Muscle layer of colon (tissue), 2 donors: ENCODE measurements around the gene TRHDE.

Source experiments
- H3K27ac ChIP-seq: one replicate; pipeline ENCODE4 v1.7.0; 2013; ENCODE audit warnings: low read depth, mild to moderate bottlenecking, low read length, moderate library complexity
- H3K27me3 ChIP-seq, 2 donors: one replicate each; pipeline ENCODE4 v1.7.0; 2013; ENCODE audit warnings: low read length in 2 of 2, mild to moderate bottlenecking in 2 of 2; ENCODE audit not compliant: insufficient read depth in 2 of 2, control insufficient read depth in 1 of 2
- H3K36me3 ChIP-seq: one replicate; pipeline ENCODE4 v1.7.0; 2013; ENCODE audit warnings: mild to moderate bottlenecking, low read length; ENCODE audit not compliant: insufficient read depth
- H3K4me1 ChIP-seq: one replicate; pipeline ENCODE4 v1.7.0; 2013; ENCODE audit warnings: mild to moderate bottlenecking, low read length; ENCODE audit not compliant: insufficient read depth
- H3K4me3 ChIP-seq, 2 donors: one replicate each; pipeline ENCODE4 v1.7.0; 2013; ENCODE audit warnings: low read length in 2 of 2, low read depth in 1 of 2, mild to moderate bottlenecking in 1 of 2, moderate library complexity in 1 of 2
- H3K9ac ChIP-seq: one replicate; pipeline ENCODE4 v1.7.0; 2013; ENCODE audit warnings: low read length
- H3K9me3 ChIP-seq: one replicate; pipeline ENCODE4 v1.7.0; 2013; ENCODE audit warnings: mild to moderate bottlenecking, low read length
- donor health status: abdominal sarcoma.
- donor health status: Adenocarcinoma of cecum.

The TRHDE gene

DNA sequence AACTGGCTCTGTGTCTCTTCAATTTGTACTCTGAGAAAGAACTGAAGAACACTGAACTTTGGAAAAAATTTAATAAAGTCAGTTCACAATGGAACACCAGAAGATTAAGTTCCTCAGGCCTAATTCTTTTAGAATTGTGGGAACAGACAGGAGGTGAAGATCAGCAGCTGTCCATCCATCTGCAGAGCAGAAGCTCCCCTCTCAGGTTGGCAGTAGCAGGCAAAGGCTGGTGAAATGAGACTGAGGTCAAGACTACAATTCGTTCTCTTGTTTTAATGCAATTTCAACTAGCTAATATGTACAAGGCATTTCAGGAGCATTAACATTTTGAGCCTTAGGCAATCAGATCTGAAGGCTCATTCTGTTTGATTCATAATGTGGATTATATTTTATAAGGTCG lies 10.3 kb upstream of the TRHDE start:
- Histone ChIP-seq H3K27ac (no peak overlapping the region), H3K36me3 (no peaks in the 10 kb centered on the region), H3K4me1 (no peaks in the 10 kb centered on the region), H3K27me3 (no peaks in the 10 kb centered on the region), H3K4me3 (no peak overlapping the region), H3K9ac (no peak overlapping the region), H3K9me3 (no peaks in the 10 kb centered on the region)

GRCh38 chr12:72264548-72265175 lies 7.5 kb upstream of the TRHDE start:
- H3K27me3 ChIP-seq, result no peaks in the 10 kb centered on the region
- no peak overlapping the region for H3K27ac ChIP-seq
- no peak overlapping the region for H3K9ac ChIP-seq
- H3K4me3 ChIP-seq, result no peak overlapping the region
- no peaks in the 10 kb centered on the region for H3K9me3 ChIP-seq
- no peaks in the 10 kb centered on the region for H3K36me3 ChIP-seq
- no peaks in the 10 kb centered on the region for H3K4me1 ChIP-seq

- peaks cover 7 to 16% of the 10 kb centered on the region in 2 donors for H3K27me3 ChIP-seq
- H3K36me3 ChIP-seq, result no peaks in the 10 kb centered on the region
- H3K27ac ChIP-seq, result no peak overlapping the region
Observed at GRCh38 chr12:72267974-72268373, 4.2 kb upstream of the TRHDE start.

GRCh38 chr12:72268386-72268785 lies 3.8 kb upstream of the TRHDE start:
- Histone ChIP-seq H3K27me3 (peaks cover 7 to 20% of the 10 kb centered on the region in 2 donors), H3K9me3 (no peaks in the 10 kb centered on the region), H3K9ac (no peak overlapping the region), H3K36me3 (no peaks in the 10 kb centered on the region), H3K4me1 (peaks cover 7% of the 10 kb centered on the region), H3K27ac (no peak overlapping the region), H3K4me3 (no peak overlapping the region)

More at GRCh38 chr12:72267974-72268373, 4.2 kb upstream of the TRHDE start:
- no peaks in the 10 kb centered on the region for H3K9me3 ChIP-seq
- H3K4me3 ChIP-seq, result no peak overlapping the region
- no peak overlapping the region for H3K9ac ChIP-seq
- H3K4me1 ChIP-seq, result peaks cover 6% of the 10 kb centered on the region

GRCh38 chr12:72269491-72269890 lies 2.7 kb upstream of the TRHDE start:
- H3K4me1 ChIP-seq, result peaks cover 14% of the 10 kb centered on the region
- H3K9ac ChIP-seq, result no peak overlapping the region
- no peaks in the 10 kb centered on the region for H3K9me3 ChIP-seq
- peaks cover 17 to 31% of the 10 kb centered on the region in 2 donors for H3K27me3 ChIP-seq
- no peaks in the 10 kb centered on the region for H3K36me3 ChIP-seq
- no peak overlapping the region for H3K4me3 ChIP-seq
- no peak overlapping the region for H3K27ac ChIP-seq

GRCh38 chr12:72270246-72270645 lies 1.9 kb upstream of the TRHDE start:
- H3K4me1 ChIP-seq, result peaks cover 14% of the 10 kb centered on the region
- H3K27me3 ChIP-seq, result peaks cover 24 to 32% of the 10 kb centered on the region in 2 donors
- H3K9me3 ChIP-seq, result no peaks in the 10 kb centered on the region
- H3K36me3 ChIP-seq, result no peaks in the 10 kb centered on the region
- H3K4me3 ChIP-seq, result no peak overlapping the region
- H3K27ac ChIP-seq, result no peak overlapping the region
- no peak overlapping the region for H3K9ac ChIP-seq

- Histone ChIP-seq H3K27me3 (peaks cover 29 to 32% of the 10 kb centered on the region in 2 donors), H3K9me3 (no peaks in the 10 kb centered on the region), H3K36me3 (no peaks in the 10 kb centered on the region), H3K4me3 (peak overlapping the region in 1 of 2 donors; percentile 69), H3K9ac (no peak overlapping the region), H3K27ac (no peak overlapping the region), H3K4me1 (peaks cover 14% of the 10 kb centered on the region)
Observed at GRCh38 chr12:72270961-72271360, 1.2 kb upstream of the TRHDE start.

DNA sequence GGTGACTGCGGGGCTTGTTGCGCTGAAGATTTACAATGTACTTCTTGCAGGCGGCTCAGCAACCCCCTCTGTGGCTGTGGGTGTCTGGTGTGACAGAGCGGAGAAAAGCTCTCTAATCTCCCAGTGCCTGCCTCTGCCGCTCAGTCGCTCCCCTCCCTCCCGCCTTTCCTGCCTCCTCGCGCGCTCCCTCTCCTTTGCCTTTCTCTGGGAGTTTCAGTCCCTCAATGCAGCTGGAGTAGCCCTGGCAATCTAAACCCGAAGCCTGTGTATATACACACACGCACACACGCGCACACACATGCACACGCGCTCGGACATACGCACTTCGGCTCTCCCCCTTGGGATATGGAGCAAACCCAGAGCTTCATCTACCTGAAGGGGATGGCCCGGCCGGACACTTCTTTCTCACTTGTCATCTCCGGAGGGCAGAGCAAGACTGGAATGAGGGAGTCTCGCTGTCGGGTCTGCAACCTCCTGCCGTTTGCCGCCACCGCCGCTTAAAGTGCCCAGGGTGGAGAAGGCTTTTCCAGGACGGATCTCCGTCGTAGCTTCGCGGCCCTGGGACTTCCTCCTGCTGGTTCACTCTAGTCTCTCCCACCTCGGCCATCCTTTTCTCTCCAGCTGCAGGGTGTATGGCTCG lies 599 bp upstream of the TRHDE start:
- Histone ChIP-seq H3K27ac (no peak overlapping the region), H3K27me3 (peaks cover 29 to 38% of the 10 kb centered on the region in 2 donors), H3K9ac (no peak overlapping the region), H3K36me3 (no peaks in the 10 kb centered on the region), H3K4me1 (peaks cover 14% of the 10 kb centered on the region), H3K4me3 (peak overlapping the region; percentile 41 to 69), H3K9me3 (no peaks in the 10 kb centered on the region)

DNA sequence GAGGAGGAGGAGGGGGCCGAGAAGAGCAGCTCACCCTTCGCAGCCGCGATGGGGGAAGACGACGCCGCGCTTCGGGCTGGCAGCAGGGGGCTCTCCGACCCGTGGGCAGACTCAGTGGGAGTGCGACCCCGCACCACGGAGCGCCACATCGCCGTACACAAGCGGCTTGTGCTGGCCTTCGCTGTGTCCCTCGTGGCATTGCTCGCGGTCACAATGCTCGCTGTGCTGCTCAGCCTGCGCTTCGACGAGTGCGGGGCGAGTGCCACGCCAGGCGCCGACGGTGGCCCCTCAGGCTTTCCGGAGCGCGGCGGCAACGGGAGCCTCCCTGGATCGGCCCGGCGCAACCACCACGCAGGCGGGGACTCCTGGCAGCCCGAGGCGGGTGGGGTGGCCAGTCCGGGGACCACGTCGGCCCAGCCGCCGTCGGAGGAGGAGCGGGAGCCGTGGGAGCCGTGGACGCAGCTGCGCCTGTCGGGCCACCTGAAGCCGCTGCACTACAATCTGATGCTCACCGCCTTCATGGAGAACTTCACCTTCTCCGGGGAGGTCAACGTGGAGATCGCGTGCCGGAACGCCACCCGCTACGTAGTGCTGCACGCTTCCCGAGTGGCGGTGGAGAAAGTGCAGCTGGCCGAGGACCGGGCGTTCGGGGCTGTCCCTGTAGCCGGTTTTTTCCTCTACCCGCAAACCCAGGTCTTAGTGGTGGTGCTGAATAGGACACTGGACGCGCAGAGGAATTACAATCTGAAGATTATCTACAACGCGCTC lies 745 bp downstream of the TRHDE start:
- Histone ChIP-seq H3K4me3 (peak overlapping the region; percentile 44 to 47), H3K9ac (no peak overlapping the region), H3K27ac (no peak overlapping the region), H3K4me1 (peaks cover 14% of the 10 kb centered on the region), H3K9me3 (no peaks in the 10 kb centered on the region), H3K36me3 (no peaks in the 10 kb centered on the region), H3K27me3 (peaks cover 29 to 38% of the 10 kb centered on the region in 2 donors)

- Histone ChIP-seq H3K27me3 (peaks cover 29 to 38% of the 10 kb centered on the region in 2 donors), H3K36me3 (no peaks in the 10 kb centered on the region), H3K27ac (no peak overlapping the region), H3K4me3 (peak overlapping the region; percentile 44 to 47), H3K9me3 (no peaks in the 10 kb centered on the region), H3K9ac (no peak overlapping the region), H3K4me1 (peaks cover 14% of the 10 kb centered on the region)
Observed at GRCh38 chr12:72273499-72273837, 1.3 kb downstream of the TRHDE start.

DNA sequence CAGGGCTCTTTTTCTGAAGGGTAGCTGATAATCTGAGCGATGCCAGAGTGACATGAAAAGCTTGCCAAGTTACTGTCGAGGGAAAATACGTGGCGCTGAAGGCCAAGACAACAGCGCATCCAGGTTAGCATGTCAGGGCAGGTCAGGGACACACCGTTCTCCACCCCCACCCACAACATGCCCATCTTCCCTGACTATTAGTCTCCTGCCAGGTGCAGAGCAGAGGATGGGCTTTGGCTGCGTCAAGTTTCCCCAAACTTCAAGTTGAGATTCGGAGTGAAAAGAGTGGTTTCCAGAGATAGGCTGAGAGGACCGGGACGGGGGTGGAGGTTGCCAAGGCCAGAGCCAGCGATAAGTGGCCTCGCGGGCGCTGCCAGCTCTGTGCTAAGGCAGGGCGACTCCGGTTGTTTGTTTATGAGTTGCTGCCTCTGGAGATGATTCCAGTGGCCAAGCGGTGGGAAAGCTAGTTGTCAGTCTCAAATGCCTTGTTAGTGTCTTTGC lies 1.7 kb downstream of the TRHDE start:
- peaks cover 29 to 40% of the 10 kb centered on the region in 2 donors for H3K27me3 ChIP-seq
- peak overlapping the region; percentile 44 to 47 for H3K4me3 ChIP-seq
- no peaks in the 10 kb centered on the region for H3K9me3 ChIP-seq
- H3K36me3 ChIP-seq, result no peaks in the 10 kb centered on the region
- H3K9ac ChIP-seq, result no peak overlapping the region
- no peak overlapping the region for H3K27ac ChIP-seq
- H3K4me1 ChIP-seq, result peaks cover 14% of the 10 kb centered on the region
